K562 (cell line): Measurements from ENCODE around the gene PNPLA2. TPM values are rescaled to one million over a fixed set of nuclear protein-coding genes. Genes with fewer than 3 reads are reported as not detected.

Experiments
- ATAC-seq: fragments of 200-7000 bp; cut with Tn5 transposase; 3 replicates; pipeline ENCODE4 v1.9.1; 2020; ENCODE audit warnings: moderate library complexity
- BruUV-seq: library from RNA; stranded (reverse); fragments of 400-500 nt; replicated peaks from 2 replicates; lab custom pipeline; 2021; lab: Mats Ljungman, UMichigan
- CTCF ChIA-PET: fragments of 300-600 bp; formaldehyde crosslinking; extraction: SDS; loops from one replicate; lab custom pipeline; 2021; ENCODE audit warnings: low intra/inter-chr PET ratio; lab: Yijun Ruan, JAX
- POLR2A ChIA-PET: fragments of 300-600, 350-650 bp; sonication (Branson Sonifier 250); formaldehyde crosslinking; extraction: SDS; loops from one replicate; lab custom pipeline; 2021; ENCODE audit warnings: antibody characterized with exemption, inconsistent platforms; lab: Yijun Ruan, JAX
- DNase-seq, 4 experiments: peaks; one replicate each; pipeline versions ENCODE4 v3.0.0 to v3.0.0-alpha.2; 2011 to 2018; ENCODE audit warnings: low spot score in 3 of 4, mixed read lengths in 3 of 4; ENCODE audit errors: extremely low read depth in 1 of 4
- FAIRE-seq: peaks from 2 replicates; lab custom pipeline; 2011; peaks lifted over from hg19 to GRCh38; lab: Jason Lieb, UNC
- H2AFZ ChIP-seq: 2 replicates; pipeline ENCODE4 v1.6.0; 2011; ENCODE audit warnings: low read depth, low read length, control low read depth, inconsistent platforms
- H3K27ac ChIP-seq: fragments of 200-600 bp; 3 replicates; pipeline ENCODE4 v1.8.0; 2011; ENCODE audit warnings: low read depth, mild to moderate bottlenecking, control low read depth, inconsistent platforms, low read length, moderate library complexity, mixed read lengths; ENCODE audit errors: extremely low read depth
- H3K27me3 ChIP-seq, 2 experiments: fragments of 300-600 bp in 1 of 2; 2 replicates in 1 of 2; 3 replicates in 1 of 2; pipeline versions ENCODE4 v1.6.0 to v1.8.0; 2011; ENCODE audit warnings: inconsistent platforms in 2 of 2, low read length in 2 of 2, mild to moderate bottlenecking in 1 of 2, mixed read lengths in 1 of 2, moderate library complexity in 1 of 2; ENCODE audit not compliant: control insufficient read depth in 2 of 2, insufficient read depth in 2 of 2
- H3K36me3 ChIP-seq: fragments of 300-600 bp; 3 replicates; pipeline ENCODE4 v1.8.0; 2011; ENCODE audit warnings: mild to moderate bottlenecking, low read length, inconsistent platforms; ENCODE audit not compliant: control insufficient read depth, insufficient read depth
- H3K4me1 ChIP-seq, 2 experiments: fragments of 200-600 bp in 1 of 2; replicated peaks in 1 of 2; 2 replicates in 1 of 2; 3 replicates in 1 of 2; pipeline versions ENCODE4 v1.5.1 to v1.8.0; 2011; ENCODE audit warnings: inconsistent platforms in 2 of 2, low read length in 2 of 2, mild to moderate bottlenecking in 1 of 2, mixed read lengths in 1 of 2, moderate library complexity in 1 of 2; ENCODE audit not compliant: control insufficient read depth in 2 of 2, insufficient read depth in 2 of 2
- H3K4me2 ChIP-seq: 2 replicates; pipeline ENCODE4 v1.6.1; 2011; ENCODE audit warnings: low read length, control low read depth, inconsistent platforms, mixed read lengths; ENCODE audit not compliant: insufficient read depth
- H3K4me3 ChIP-seq: fragments of 200-600 bp; sonication (generic), shearing (Covaris generic); 2 replicates; pipeline ENCODE4 v1.5.1; 2016; ENCODE audit warnings: control low read depth, inconsistent platforms
- H3K79me2 ChIP-seq: fragments of 200-600 bp; 3 replicates; pipeline ENCODE4 v1.8.0; 2011; ENCODE audit warnings: low read length, inconsistent platforms; ENCODE audit not compliant: control insufficient read depth, insufficient read depth
- H3K9ac ChIP-seq, 2 experiments: 2 replicates each; pipeline versions ENCODE4 v1.6.0 to v1.6.1; 2011; ENCODE audit warnings: low read depth in 2 of 2, low read length in 2 of 2, control low read depth in 1 of 2, inconsistent platforms in 1 of 2, mild to moderate bottlenecking in 1 of 2, mixed read lengths in 1 of 2; ENCODE audit not compliant: insufficient read depth in 1 of 2
- H3K9me1 ChIP-seq: one replicate; pipeline ENCODE4 v1.6.0; 2011; ENCODE audit warnings: inconsistent platforms, mild to moderate bottlenecking, low read length, moderate library complexity; ENCODE audit not compliant: control insufficient read depth, insufficient read depth
- H3K9me3 ChIP-seq: replicated peaks from 2 replicates; pipeline ENCODE4 v1.5.1; 2011; ENCODE audit warnings: low read depth, low read length, inconsistent platforms; ENCODE audit not compliant: control insufficient read depth, insufficient read depth
- H4K20me1 ChIP-seq: replicated peaks from 2 replicates; pipeline ENCODE4 v1.6.1; 2011; ENCODE audit warnings: low read length, inconsistent platforms, mixed read lengths; ENCODE audit not compliant: control insufficient read depth, insufficient read depth
- NCOA4 ChIP-seq: fragments of 450-650 bp; IDR thresholded peaks from 2 replicates; pipeline ENCODE4 v1.6.1; 2018; ENCODE audit warnings: mild to moderate bottlenecking; ENCODE audit not compliant: partially characterized antibody
- POLR2G ChIP-seq: fragments of 200-400 bp; formaldehyde crosslinking; IDR thresholded peaks from 2 replicates; pipeline ENCODE4 v1.6.1; 2017; ENCODE audit warnings: low read depth, mild to moderate bottlenecking, antibody characterized with exemption, low read length, moderate library complexity
- SRSF7 ChIP-seq: fragments of 200-400 bp; formaldehyde crosslinking; optimal IDR thresholded peaks from 2 replicates; pipeline ENCODE3; 2017; ENCODE audit warnings: mild to moderate bottlenecking, low read depth, low read length
- whole genome bisulfite sequencing: fragments of 100-300 bp; shearing (Covaris generic); methylation state at CpG from one replicate; pipeline ENCODE4 v1.1.6; 2016; ENCODE audit warnings: low coverage, mixed read lengths; ENCODE audit not compliant: insufficient coverage; ENCODE audit errors: missing lambda C conversion rate; 5-methylcytosine and 5-hydroxymethylcytosine counted together
- in situ Hi-C: fragments of 300-500 bp; cut with MboI; formaldehyde crosslinking; loops from 4 replicates; pipeline ENCODE4 v1.15.0; 2018; ENCODE audit warnings: inconsistent platforms, mixed read lengths
- intact Hi-C: fragments of 100-400 bp; cut with micrococcal nuclease; formaldehyde crosslinking; loops from 2 replicates; pipeline ENCODE4 v1.14.2; 2022
- polyA plus RNA-seq, 8 experiments: library from polyadenylated mRNA; depleted of rRNA in 4 of 8; stranded (reverse) in 5 of 8; unstranded in 3 of 8; fragments of >200 nt; fragmentation: Nextera tagmentation in 2 of 8; fragmentation: Illumina TruSeq in 1 of 8; extraction: Ambion mirVana in 2 of 8; extraction: Trizol in 1 of 8; gene quantifications; 2 replicates each; pipeline versions ENCODE4 v1.2.1 to v1.2.3, GENCODE V29; 2011 to 2014; ENCODE audit warnings: inconsistent platforms in 1 of 8, missing spikeins in 1 of 8
- total RNA-seq, 7 experiments: library from RNA; depleted of rRNA in 6 of 7; stranded (reverse); fragments of >200 nt in 6 of 7; fragmentation: Illumina TruSeq in 2 of 7; extraction: Trizol in 2 of 7; gene quantifications; 2 replicates each; pipeline versions ENCODE4 v1.2.1 to v1.2.3, GENCODE V29; 2011 to 2021; ENCODE audit warnings: low replicate concordance in 1 of 7
- TF ChIP-seq, protein P1 (sequence below), 3 experiments: fragments of 200-800 bp in 1 of 3; sonication (Bioruptor generic) in 1 of 3; sonication (generic) in 1 of 3; formaldehyde crosslinking in 1 of 3; IDR thresholded peaks; 2 replicates each; pipeline versions ENCODE4 v1.6.1 to v1.8.0; 2016 to 2022; ENCODE audit warnings: mild to moderate bottlenecking in 2 of 3, missing compliant biosample characterization in 2 of 3, missing genetic modification characterization in 2 of 3, missing genetic modification reagents in 1 of 3

PNPLA2 gene
- total and polyA plus RNA-seq, 9 of the 15 experiments (the other 6 are each of a cell fraction or from before 2014, with no cell fraction given): 0.39 to 87.1 (median 8.4) TPM

DNA sequence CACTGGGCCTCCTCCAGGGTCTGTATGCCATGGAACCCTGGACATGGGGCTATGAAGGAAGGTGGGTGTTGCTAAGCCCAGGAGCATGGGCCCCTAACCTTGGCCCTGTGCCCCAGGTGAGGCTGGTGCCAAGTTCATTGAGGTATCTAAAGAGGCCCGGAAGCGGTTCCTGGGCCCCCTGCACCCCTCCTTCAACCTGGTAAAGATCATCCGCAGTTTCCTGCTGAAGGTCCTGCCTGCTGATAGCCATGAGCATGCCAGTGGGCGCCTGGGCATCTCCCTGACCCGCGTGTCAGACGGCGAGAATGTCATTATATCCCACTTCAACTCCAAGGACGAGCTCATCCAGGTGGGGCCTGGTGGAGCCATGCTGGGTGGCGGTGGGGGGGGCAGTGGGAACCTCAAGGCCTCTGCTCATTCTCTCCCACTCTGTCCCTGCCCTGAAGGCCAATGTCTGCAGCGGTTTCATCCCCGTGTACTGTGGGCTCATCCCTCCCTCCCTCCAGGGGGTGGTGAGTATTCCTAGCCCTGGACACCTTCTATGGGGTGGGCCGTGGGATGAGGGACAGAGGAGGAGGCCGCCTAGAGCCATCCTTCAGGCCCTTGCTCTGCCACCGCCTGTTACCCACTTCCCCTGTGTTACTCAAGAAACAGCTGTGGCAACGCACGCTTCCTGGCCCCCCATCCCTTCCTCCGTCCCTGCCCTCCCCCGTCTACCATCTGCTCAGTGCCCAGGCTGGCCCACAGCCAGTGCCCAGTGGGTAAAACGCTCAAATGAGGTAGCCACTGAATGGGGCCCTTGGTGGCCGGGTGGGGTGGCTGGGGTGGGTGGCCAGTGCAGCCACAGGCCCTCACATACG lies 3.0 kb downstream of the PNPLA2 start:
- intact Hi-C loops (no loop called here), in situ Hi-C loops (no loop called here)
- DNase-seq (no peak), FAIRE-seq (no peak)
- Histone ChIP-seq H2AFZ (no peak overlapping the region), H4K20me1 (peaks cover 13% of the 10 kb centered on the region), H3K9me3 (no peaks in the 10 kb centered on the region), H3K27me3 (no peaks in the 10 kb centered on the region), H3K4me2 (no peak overlapping the region), H3K9ac (peak overlapping the region in 1 of 2 experiments; percentile 100; a peak in 2 of 4 replicates), H3K79me2 (peaks cover 25% of the 10 kb centered on the region), H3K4me3 (no peak overlapping the region), H3K4me1 (peaks cover 24 to 80% of the 10 kb centered on the region in 2 experiments; a peak in 4 of 5 replicates)
- POLR2A ChIA-PET: interaction anchor here (0.6 to 5.2 kb wide), 6 partner anchors 9 to 19 kb away, joined by 4 to 36 read pairs (median 8); partner anchors contain the start of genes POLR2L and TSPAN4
- CTCF ChIA-PET: no interaction called here
- no TSS peak for BruUV-seq
- TF ChIP-seq NCOA4: no peak
- TF ChIP-seq, protein P1, sequence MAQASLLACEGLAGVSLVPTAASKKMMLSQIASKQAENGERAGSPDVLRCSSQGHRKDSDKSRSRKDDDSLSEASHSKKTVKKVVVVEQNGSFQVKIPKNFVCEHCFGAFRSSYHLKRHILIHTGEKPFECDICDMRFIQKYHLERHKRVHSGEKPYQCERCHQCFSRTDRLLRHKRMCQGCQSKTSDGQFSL (CRISPR knock-in tag; IDR thresholded peaks at IDR 0.05): peak; percentile 51; the same call in 1 of the 2 replicates
- TF ChIP-seq, protein P1 (tag; IDR thresholded peaks at IDR 0.05): no peak
- TF ChIP-seq POLR2G: peak; percentile 51
- no peak for TF ChIP-seq SRSF7
- TF ChIP-seq, all 486 proteins: peak for 2
- Histone ChIP-seq H3K36me3 (peaks cover 37% of the 10 kb centered on the region; the same call in 1 of the 3 replicates), H3K9me1 (peaks cover 3% of the 10 kb centered on the region), H3K27ac (no peak overlapping the region)
- no peak for ATAC-seq
- WGBS: 84% methylated on average over 17 of the region's 22 CpGs
